GM18909 (cell line): ENCODE measurements around the gene KDM5B.

Experiments used
- ATAC-seq: cut with Tn5 transposase; IDR thresholded peaks from one replicate; pipeline ENCODE4 v1.9.1; 2021; ENCODE audit warnings: mild to moderate bottlenecking; ENCODE audit not compliant: unreplicated experiment, poor library complexity

KDM5B gene

GRCh38 chr1:202815120-202815519 lies 6.9 kb upstream of the KDM5B start:
- ATAC-seq = no peak

GRCh38 chr1:202812176-202813026 lies 4.2 kb upstream of the KDM5B start:
- no peak for ATAC-seq

GRCh38 chr1:202811296-202812175 lies 3.3 kb upstream of the KDM5B start:
- peak; percentile 8 for ATAC-seq

GRCh38 chr1:202810615-202811295 lies 2.5 kb upstream of the KDM5B start, which contains the start of gene PCAT6:
Gene PCAT6, plus strand, starts transcription at chr1:202810954.
- ATAC-seq = peak; percentile 76

GRCh38 chr1:202810193-202810614 lies 2.0 kb upstream of the KDM5B start:
- ATAC-seq = no peak

GRCh38 chr1:202809597-202810159 lies 1.5 kb upstream of the KDM5B start:
- ATAC-seq = no peak

GRCh38 chr1:202807451-202807925 lies 733 bp downstream of the KDM5B start:
- ATAC-seq = no peak

- ATAC-seq = no peak
Observed at GRCh38 chr1:202806845-202807450, 1.3 kb downstream of the KDM5B start.

- no peak for ATAC-seq
Observed at GRCh38 chr1:202805886-202806844, 2.1 kb downstream of the KDM5B start.

GRCh38 chr1:202804126-202804525 lies 4.1 kb downstream of the KDM5B start:
- no peak for ATAC-seq

- no peak for ATAC-seq
Observed at GRCh38 chr1:202802998-202803932, 5.0 kb downstream of the KDM5B start.

GRCh38 chr1:202802034-202802433 lies 6.2 kb downstream of the KDM5B start:
- ATAC-seq = no peak

GRCh38 chr1:202801175-202801574 lies 7.0 kb downstream of the KDM5B start:
- no peak for ATAC-seq

- no peak for ATAC-seq
Observed at GRCh38 chr1:202800742-202801141, 7.5 kb downstream of the KDM5B start.

- ATAC-seq = no peak
Observed at GRCh38 chr1:202798792-202799331, 9.4 kb downstream of the KDM5B start.

- no peak for ATAC-seq
Observed at GRCh38 chr1:202798260-202798659, 10.0 kb downstream of the KDM5B start.

GRCh38 chr1:202796670-202797069 lies 11.6 kb downstream of the KDM5B start:
- ATAC-seq = no peak
